Measurements from ENCODE around the gene ITPR2.
"Not testable (repeated sequence)": the region's sequence is repeated elsewhere in the genome, so short reads cannot be mapped to it uniquely, and the experiment has no call there.

The ITPR2 gene

GRCh38 chr12:26661399-26661798, 171.6 kb downstream of the ITPR2 start:
- DNase-seq (ENCODE audit: low read depth in 2 of 2), result no peak

- no peak for DNase-seq (ENCODE audit: low read depth in 2 of 2)
Measured at GRCh38 chr12:26659930-26660329, 173.1 kb downstream of the ITPR2 start.

- DNase-seq (ENCODE audit: low read depth in 2 of 2), result no peak
Measured at GRCh38 chr12:26658991-26659390, 174.0 kb downstream of the ITPR2 start.

- no peak for DNase-seq (ENCODE audit: low read depth in 2 of 2)
Measured at GRCh38 chr12:26654623-26655022, 178.4 kb downstream of the ITPR2 start.

- peak; percentile 10 to 22 for DNase-seq (ENCODE audit: low read depth in 2 of 2)
Measured at GRCh38 chr12:26651566-26652188, 181.3 kb downstream of the ITPR2 start.

GRCh38 chr12:26651036-26651435, 182.0 kb downstream of the ITPR2 start:
- DNase-seq (ENCODE audit: low read depth in 2 of 2), result no peak

- no peak for DNase-seq (ENCODE audit: low read depth in 2 of 2)
Measured at GRCh38 chr12:26648999-26649398, 184.0 kb downstream of the ITPR2 start.

- DNase-seq (ENCODE audit: low read depth in 2 of 2), result no peak
Measured at GRCh38 chr12:26648584-26648983, 184.4 kb downstream of the ITPR2 start.

GRCh38 chr12:26648066-26648465, 184.9 kb downstream of the ITPR2 start:
- no peak for DNase-seq (ENCODE audit: low read depth in 2 of 2)

- DNase-seq (ENCODE audit: low read depth in 2 of 2), result no peak
Measured at GRCh38 chr12:26647088-26647487, 185.9 kb downstream of the ITPR2 start.

GRCh38 chr12:26646571-26646970, 186.4 kb downstream of the ITPR2 start:
- DNase-seq (ENCODE audit: low read depth in 2 of 2), result no peak

- DNase-seq (ENCODE audit: low read depth in 2 of 2), result not testable (repeated sequence)
Measured at GRCh38 chr12:26644376-26644775, 188.6 kb downstream of the ITPR2 start.

GRCh38 chr12:26643532-26644315, 189.3 kb downstream of the ITPR2 start:
- DNase-seq (ENCODE audit: low read depth in 2 of 2), result no peak

- DNase-seq (ENCODE audit: low read depth in 2 of 2), result no peak
Measured at GRCh38 chr12:26642361-26642760, 190.6 kb downstream of the ITPR2 start.

GRCh38 chr12:26636710-26637328, 196.2 kb downstream of the ITPR2 start:
- no peak for DNase-seq (ENCODE audit: low read depth in 2 of 2)

GRCh38 chr12:26633591-26634210, 199.3 kb downstream of the ITPR2 start:
- no peak for DNase-seq (ENCODE audit: low read depth in 2 of 2)

GRCh38 chr12:26632756-26633155, 200.2 kb downstream of the ITPR2 start:
- DNase-seq (ENCODE audit: low read depth in 2 of 2), result no peak

GRCh38 chr12:26631846-26632245, 201.1 kb downstream of the ITPR2 start:
- DNase-seq (ENCODE audit: low read depth in 2 of 2), result no peak

- no peak for DNase-seq (ENCODE audit: low read depth in 2 of 2)
Measured at GRCh38 chr12:26630546-26631027, 202.4 kb downstream of the ITPR2 start.

GRCh38 chr12:26629864-26630263, 203.1 kb downstream of the ITPR2 start:
- DNase-seq (ENCODE audit: low read depth in 2 of 2), result no peak

- no peak for DNase-seq (ENCODE audit: low read depth in 2 of 2)
Measured at GRCh38 chr12:26628234-26628633, 204.8 kb downstream of the ITPR2 start.

- no peak for DNase-seq (ENCODE audit: low read depth in 2 of 2)
Measured at GRCh38 chr12:26627335-26627734, 205.7 kb downstream of the ITPR2 start.

Data from activated CD4-positive, alpha-beta T cell treated with anti-CD3 and anti-CD28 coated beads for 24 hours (primary cell).